Stomach (tissue), 4 donors: ENCODE measurements around the gene TENT5C.

ENCODE experiments used
- CTCF ChIP-seq, 7 experiments: fragments of 450-650 bp in 4 of 7; fragments of 200-600 bp in 3 of 7; sonication (generic) in 3 of 7; IDR thresholded peaks; one replicate each; pipeline ENCODE4 v1.5.1; 2016 to 2019; ENCODE audit warnings: antibody characterized with exemption in 7 of 7, control low read depth in 2 of 7, mild to moderate bottlenecking in 1 of 7
- EP300 ChIP-seq: sonication (generic); formaldehyde crosslinking; IDR thresholded peaks from one replicate; pipeline ENCODE4 v1.6.1; 2017; ENCODE audit warnings: antibody characterized with exemption
- POLR2AphosphoS5 ChIP-seq, 3 donors: sonication (generic); formaldehyde crosslinking; IDR thresholded peaks; one replicate each; pipeline ENCODE4 v1.6.1; 2016; ENCODE audit warnings: antibody characterized with exemption in 3 of 3

GRCh38 chr1:117664314-117664713 lies 58.5 kb downstream of the TENT5C start:
- TF ChIP-seq CTCF (IDR thresholded peaks at IDR 0.05), result no peak
- TF ChIP-seq EP300, result no peak
- TF ChIP-seq POLR2AphosphoS5 (IDR thresholded peaks at IDR 0.05), result no peak
